Stimulated activated CD8-positive, alpha-beta memory T cell treated with anti-CD3 and anti-CD28 coated beads, Interleukin-4, amount 100 ng/mL, for 4 hours (primary cell): ENCODE measurements around the gene BMP5.

Source experiments
- DNase-seq, 2 donors: peaks; one replicate each; pipeline ENCODE4 v3.0.0-alpha.2; 2020; ENCODE audit warnings: low read depth in 2 of 2, low spot score in 1 of 2

The BMP5 gene

DNA sequence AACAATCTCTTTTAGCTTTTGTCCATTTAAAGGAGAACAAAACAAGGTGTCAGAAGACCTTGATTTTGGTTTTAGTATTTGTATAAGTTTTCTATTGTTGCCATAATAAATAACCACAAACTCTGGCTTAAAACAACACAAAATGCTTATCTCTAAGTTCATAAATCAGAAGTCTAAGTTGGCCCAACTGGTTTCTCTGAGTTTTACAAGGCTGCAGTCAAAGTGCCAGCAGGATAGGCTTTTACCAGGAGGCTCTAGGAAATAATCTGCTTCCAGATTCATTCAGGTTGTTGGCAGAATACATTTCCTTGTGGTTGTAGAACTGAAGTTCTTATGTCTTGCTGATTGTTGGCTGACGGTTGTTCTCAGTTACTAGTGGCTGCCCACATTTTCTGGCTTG is 149.2 kb downstream of the BMP5 start:
- DNase-seq = no peak

DNA sequence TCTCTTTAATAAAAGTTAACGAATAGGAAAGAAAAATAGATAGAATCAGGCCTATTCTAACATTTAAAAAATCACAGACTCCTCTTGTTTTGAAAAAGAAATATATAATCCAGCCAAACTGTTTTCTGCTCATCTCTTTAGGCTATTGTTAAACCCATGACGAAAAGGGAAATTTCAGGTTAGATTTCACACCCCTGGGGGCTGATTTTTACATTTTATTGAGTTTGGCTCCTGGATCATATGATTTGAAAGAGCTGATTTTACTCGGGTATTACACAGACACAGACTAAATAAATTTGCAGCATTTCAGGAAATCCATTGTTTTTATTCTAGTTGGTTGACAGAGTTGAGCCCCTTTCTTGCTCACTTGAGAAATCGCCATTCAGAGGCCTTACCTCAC is 160.6 kb downstream of the BMP5 start:
- no peak for DNase-seq

DNA sequence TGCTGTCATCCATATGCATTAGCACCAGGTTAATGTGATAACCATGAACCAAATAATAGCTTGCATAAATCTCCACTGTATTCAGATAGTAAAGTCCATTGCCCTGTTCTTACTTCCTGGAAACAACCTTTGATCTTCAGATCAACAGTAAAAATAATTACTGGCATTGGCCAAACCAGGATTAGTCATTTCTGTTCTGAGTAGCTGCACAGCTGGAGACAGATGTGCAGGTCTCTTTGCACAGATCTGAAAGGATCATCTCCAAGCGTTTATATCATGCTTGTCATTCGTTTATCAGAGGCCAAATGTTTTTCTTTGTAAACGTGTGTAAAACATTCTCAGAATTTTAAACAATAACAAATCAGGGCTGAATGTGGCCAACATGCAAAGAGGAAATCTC is 162.0 kb downstream of the BMP5 start:
- no peak for DNase-seq

DNA sequence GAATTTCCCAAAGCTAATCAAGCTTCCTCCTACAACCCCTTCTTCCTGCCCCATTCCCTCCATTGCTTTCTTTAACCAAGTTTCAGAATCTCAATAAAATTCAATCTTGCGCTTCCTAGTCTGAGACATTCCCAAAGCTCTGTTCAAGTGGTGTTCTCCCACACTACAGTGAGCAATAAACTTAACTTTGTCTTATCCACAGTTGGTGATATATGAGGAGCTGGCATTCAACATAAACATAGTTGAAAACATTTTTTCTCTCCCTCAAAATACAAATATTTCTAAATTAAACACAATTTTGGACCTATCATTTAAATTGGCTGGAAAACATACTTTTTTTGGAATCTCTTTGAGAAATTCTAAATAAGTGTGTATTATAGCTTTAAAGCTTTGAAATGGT is 166.7 kb downstream of the BMP5 start:
- DNase-seq = no peak

DNA sequence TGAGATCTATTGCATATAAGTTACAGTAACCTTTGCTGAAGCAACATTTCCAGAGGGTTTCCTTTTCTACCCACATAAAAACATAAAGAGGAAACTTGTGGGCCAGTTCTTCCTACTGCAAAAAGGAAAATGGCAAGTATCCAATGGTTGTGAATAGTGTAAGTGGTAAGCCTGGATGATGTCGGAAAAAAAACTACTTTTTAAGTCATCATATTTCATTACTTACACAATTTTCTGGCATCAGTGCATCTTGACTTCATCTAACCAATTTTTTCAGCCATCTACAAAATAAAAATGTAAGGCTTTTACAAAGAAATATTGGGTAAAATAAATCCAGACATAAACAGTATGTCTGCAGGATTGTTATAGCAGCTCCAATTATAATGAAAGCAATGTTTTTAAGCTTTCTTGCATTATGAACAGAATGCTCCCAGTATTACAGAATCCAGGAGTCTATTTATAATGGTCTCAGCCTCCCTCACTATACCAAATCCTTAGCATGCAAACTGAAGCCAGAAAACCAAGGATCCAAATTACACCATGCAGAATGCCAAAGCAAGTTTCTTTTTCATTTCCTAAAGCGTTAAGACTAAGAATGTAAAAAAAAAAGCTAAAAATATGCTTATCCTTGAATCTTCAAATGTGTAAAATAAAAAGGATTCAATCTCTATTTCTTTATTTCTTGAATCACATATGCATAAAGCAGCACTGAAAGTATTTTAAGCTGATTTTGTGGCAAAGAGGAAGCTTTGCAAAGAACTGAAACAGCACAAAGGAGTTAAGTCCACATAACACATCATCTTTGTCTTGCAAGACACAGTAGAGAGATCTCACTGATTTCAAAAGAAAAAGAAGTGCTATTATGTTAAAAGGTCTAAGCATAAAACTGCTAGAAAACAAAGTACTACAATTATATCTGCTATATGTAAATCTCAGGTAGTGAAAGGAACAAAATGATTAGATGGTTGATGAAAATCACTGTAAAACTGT is 169.6 kb downstream of the BMP5 start:
- no peak for DNase-seq

GRCh38 chr6:55704421-55704820 is 171.0 kb downstream of the BMP5 start:
- DNase-seq = no peak
